GM19455 (cell line): Measurements from ENCODE around the gene MPLKIP.
"Not testable (repeated sequence)": the region's sequence is repeated elsewhere in the genome, so short reads cannot be mapped to it uniquely, and the experiment has no call there.

Experiments
- ATAC-seq: cut with Tn5 transposase; IDR thresholded peaks from one replicate; pipeline ENCODE4 v1.9.1; 2021; ENCODE audit not compliant: unreplicated experiment

MPLKIP gene

DNA sequence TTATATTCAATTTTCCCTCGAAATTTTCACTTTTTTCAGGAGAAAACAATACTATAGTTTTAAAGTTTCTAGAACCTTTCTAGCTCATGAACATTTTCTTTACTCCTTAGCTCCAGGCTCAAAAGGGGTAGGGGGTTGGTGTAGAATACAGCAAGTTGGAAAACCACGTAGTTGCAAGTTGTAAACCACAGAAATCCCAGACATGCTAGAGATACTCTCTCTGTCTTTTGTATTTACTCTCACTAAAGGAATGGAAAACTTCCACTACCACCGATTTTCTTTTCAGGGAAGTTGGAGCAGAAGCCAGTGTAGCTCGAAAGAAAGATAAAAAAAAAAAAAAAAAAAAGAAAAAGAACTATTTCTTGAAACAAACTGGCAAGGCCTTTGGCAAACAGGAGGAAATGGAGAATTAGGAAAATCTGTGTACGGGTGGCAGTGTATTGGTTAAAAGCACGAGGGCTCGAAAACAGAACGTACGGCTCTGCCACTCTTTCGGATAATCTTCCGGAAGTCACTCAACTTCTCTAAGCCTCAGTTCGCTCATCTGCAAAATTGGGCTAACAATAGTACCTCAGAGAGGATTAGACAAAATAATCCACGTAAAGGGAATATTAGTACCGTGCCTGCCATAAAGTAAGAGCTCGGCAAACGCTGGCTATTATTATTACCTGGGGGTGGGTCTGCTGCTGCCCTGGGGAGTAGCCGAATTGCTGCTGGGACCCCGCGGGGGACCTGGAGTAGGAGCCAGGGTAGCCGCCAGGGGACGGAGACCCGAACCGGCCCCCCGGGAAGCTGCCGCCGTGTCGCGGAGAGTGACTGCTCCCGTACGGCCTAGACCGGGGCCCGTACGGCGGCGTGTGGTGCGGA lies 628 bp downstream of the MPLKIP start:
- peak; percentile 63 for ATAC-seq

DNA sequence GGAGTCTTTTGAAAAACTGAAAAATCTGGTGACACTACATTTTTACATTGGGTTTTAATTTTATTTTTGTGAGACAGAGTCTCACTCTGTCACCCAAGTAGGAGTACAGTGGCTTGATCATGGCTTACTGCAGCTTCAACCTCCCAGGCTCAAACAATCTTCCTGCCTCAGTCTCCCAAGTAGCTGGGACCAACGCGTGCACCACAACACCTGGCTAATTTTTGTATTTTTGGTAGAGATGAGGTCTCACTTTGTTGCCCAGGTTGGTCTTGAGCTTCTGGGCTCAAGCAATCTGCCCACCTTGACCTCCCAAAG lies 11.5 kb downstream of the MPLKIP start:
- ATAC-seq: no peak

DNA sequence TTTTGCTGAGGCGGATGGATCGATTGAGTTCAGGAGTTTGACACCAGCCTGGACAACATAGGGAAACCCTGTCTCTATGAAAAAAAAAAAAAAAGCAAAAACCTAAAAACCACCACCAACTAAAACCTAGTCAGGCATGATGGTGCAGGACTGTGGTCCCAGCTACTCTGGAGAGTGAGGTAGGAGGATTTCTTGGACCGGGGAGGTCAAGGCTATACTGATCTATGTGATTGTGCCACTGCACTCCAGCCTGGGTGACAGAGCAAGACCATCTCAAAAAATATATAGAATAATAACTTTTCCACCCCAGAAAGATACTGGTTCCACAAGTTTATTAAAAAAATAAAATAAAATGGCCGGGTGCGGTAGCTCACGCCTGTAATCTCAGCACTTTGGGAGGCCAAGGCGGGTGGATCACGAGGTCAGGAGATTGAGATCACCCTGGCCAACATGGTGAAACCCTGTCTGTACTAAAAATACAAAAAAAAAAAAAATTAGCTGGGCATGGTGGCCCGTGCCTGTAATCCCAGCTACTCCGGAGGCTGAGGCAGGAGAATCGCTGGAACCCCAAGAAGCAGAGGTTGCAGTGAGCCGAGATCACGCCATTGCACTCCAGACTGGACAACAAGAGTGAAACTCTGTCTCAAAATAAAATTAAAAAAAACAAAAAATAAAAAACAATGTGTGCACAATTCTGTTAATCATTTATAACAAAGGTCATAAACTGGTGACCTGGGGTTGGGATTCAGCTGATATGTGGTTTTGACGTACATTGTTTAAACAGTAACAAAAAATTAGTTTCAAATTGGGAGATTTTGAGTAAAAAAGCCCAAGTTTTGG lies 12.1 kb downstream of the MPLKIP start:
- ATAC-seq: not testable (repeated sequence)

DNA sequence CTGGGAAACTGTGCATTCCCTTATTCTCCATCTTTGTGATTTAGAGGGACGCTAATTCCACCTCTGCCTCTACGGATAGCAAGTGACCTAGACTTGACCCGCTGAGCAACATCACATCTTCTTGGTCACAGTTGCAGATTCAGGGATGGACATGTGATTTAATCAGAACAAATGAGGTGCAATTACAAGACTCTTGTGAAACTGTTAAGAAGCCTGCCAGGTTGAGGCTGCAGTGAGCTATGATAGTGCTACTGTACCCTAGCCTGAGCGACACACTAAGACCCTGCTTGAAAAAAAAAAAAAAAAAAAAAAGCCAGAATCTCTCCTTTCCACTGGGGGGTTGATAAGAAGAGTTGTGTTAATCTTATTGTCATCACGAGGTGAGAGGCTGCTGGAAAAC lies 14.4 kb downstream of the MPLKIP start:
- no peak for ATAC-seq

DNA sequence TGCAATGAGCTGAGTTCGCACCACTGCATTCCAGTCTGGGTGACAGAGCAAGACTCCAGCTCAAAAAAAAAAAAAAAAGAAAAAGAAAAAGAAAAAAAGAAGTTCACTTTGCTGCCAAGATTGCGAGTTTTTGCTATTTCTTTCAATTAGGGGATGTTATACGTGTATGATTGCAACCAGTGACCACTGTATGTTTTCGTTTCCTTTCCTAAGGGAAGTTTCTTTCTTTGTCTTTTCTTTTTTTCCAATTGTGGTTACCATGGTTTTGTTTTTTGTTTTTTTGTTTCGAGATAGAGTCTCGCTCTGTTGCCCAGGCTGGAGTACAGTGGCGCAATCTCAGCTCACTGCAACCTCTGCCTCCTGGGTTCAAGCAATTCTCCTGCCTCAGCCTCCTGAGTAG lies 16.2 kb downstream of the MPLKIP start:
- not testable (repeated sequence) for ATAC-seq

DNA sequence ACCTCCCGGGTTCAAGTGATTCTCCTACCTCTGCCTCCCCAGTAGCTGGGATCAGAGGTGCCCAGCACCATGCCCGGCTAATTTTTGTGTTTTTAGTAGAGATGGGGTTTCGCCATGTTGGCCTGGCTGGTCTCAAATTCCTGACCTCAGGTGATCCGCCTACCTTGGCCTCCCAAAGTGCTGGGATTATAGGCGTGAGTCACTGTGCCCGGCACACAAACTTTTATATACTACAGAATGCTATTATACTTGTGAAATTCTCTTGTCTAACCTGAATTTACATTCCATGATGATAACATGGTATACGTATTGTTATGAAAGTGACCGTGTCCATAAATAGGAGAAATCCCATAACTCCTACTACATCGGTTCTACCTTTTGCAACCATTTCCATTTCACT lies 17.2 kb downstream of the MPLKIP start:
- not testable (repeated sequence) for ATAC-seq

DNA sequence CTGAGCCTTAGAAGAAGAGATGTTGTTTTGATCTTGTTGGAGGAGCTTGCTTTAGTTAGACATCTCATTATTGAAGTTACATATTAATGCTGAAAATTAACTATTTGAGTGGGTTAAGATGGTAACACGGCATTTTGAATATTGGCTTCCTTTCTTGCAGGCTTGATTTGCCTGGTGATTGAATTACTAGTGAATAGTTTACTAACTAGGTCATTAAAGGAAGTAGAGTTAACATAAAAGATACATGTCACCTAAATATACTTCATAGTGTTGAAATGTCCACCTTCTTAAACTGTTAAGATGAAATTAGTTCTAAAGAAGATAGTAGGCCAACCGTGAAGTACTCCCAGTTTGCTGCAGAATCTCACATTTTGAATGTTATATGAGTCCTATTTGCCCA lies 18.5 kb downstream of the MPLKIP start:
- no peak for ATAC-seq

DNA sequence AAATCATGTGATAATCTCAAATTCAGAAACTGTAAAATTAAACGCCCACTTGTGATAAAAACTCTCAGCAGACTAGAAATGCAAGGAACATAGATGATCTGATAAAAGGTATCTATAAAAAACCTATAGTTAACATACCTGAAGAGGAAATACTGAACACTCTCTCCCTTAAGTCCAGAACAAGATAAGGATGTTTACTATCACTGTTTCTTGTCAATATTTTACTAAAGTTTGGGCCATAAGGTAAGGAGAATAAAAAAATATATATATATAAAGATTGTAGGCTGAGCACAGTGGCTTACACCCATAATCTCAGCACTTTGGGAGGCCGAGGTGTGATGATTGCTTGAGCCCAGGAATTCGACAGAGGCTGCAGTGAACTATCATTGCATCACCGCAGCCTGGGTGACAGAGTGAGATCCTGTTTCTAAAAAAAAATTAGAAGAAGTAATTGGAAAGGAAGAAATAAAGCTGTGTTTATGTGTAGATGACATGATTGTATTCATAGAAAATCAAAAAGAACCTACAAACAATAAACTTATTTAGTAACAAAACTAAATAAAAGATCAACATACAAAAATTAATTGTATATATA lies 28.4 kb downstream of the MPLKIP start:
- no peak for ATAC-seq

DNA sequence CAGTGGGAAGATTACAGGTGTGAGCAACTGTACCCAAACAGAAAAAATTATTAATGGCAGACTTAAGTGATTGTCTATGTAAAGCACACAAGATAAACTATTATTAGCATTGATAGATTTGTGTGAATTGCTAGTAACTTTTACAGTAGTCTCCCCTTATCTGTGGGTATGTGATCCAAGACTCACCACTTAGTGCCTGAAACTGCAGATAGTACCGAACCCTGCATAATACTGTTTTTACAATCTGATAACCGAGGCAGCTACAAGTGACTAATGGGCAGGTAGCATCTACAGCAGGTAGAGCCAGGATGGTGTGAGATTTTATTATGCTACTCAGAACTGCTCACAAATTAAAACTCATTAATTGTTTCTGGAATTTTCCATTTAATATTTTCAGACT lies 31.5 kb downstream of the MPLKIP start:
- ATAC-seq: no peak

DNA sequence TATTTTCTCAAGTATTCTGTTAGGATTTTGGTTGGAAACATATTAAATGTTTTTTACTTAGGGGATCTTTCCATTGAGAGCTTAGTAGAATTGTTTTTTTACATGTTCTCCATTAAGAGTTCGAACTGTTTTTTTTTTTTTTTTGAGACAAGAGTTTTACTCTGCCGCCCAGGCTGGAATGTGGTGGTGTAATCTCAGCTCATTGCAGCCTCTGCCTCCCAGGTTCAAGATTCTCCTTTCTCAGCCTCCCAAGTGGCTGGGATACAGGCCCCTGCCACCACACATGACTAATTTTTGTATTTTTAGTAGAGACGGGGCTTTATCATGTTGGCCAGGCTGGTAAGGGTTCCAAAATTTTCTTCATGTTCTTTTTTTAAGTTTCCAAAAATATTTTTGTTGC lies 33.2 kb downstream of the MPLKIP start:
- ATAC-seq: no peak

DNA sequence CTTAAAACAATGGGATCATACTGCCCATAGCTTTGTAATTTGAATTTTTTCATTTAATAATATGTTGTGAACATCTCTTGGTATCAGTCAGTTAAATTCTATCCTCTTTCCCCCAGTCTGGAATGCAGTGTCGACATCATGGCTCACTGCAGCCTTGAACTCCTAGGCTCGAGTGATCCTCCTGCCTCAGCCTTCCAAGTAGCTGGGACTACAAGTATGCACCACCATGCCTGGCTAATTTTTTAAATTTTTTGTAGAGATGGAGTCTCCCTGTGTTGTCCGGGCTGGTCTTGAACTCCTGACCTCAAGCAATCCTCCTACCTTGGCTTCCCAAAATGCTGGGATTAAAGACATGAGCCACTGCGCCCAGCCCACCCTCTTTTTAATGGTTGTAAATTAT lies 34.6 kb downstream of the MPLKIP start:
- ATAC-seq: no peak

DNA sequence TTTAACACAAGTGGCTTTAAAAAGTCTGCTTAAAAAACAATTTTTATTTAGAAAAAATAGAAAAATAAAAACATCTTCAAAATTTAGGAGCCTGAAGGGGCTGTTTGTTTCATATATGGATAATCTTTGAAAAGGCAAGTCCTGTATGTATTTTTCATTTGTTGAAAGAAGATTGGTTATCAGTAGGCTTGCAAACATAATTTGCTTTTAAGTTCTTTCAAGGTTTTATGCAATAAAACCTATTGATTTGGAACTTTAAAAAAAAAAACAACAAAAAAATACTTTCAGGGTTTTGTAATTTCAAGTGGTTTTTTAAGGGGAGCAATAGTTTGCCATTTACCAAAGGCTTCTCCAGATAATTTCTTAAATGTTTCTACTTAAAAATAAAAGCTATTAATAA lies 35.6 kb downstream of the MPLKIP start:
- no peak for ATAC-seq

DNA sequence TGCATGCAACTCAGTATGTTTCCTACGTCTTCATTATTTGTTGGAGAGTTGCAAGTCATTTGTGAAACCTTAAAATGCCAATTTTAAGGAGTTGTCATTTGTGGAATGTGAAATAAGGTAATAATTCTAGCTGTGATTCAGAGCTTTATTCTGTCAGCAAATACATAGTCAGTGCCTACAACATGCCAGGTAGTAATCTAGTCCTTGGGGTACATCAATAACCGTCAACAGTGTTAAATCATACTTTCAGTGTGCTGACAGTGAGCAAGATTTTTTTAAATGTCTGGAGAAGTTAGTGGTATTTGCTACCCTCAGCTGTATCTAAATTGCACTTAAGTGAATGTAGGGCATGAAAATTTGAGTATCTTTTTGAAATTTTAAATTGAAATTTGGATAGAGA lies 36.7 kb downstream of the MPLKIP start:
- no peak for ATAC-seq

DNA sequence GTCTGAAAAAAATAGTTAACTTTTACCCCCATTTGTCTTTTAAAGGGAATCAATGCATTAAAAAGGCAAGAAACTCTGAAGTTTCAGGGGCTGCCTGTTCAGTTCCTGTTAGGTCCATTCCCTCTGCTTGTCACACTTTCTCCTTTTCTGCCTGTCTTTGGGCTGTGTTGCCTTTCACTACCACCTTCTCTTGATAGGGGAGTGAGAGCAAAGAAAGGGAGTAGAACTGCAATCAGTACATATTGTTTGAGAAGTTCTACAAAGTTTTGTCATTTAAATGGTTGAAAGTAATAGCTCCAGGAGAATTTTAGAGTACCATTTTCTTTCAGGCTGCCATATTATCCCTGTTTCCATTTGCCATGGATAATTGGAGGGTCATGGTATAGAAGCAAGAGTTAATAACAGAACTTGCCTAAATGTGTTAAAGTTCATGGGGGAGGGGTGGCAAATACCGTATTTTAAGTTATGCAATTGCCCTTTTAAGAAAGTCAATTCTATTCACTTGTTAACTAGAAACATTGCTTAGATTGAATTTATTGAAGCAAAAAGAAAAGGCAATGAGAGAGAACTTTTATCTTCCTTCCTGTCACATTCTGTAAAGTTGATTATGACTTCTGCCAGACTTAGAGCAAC lies 38.6 kb downstream of the MPLKIP start:
- no peak for ATAC-seq

DNA sequence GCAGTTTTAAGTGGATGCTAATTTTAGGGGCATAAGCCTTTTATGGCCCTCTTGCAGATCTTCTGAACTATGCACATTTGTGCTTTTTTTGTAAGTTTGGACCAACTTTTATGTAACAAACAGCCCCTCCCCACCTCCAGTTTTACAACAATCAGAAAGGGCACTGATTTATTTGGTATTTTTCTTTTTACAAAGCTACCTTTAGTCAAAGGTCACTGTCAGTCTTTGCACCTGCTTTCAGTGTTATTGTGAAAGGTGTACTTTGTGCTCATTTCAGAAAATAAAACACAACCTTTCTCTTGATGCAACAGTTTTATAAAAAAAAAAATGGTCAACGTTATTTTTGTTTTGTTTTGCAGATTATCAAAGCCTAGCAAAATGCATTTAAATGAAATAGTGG lies 39.2 kb downstream of the MPLKIP start:
- ATAC-seq: no peak

DNA sequence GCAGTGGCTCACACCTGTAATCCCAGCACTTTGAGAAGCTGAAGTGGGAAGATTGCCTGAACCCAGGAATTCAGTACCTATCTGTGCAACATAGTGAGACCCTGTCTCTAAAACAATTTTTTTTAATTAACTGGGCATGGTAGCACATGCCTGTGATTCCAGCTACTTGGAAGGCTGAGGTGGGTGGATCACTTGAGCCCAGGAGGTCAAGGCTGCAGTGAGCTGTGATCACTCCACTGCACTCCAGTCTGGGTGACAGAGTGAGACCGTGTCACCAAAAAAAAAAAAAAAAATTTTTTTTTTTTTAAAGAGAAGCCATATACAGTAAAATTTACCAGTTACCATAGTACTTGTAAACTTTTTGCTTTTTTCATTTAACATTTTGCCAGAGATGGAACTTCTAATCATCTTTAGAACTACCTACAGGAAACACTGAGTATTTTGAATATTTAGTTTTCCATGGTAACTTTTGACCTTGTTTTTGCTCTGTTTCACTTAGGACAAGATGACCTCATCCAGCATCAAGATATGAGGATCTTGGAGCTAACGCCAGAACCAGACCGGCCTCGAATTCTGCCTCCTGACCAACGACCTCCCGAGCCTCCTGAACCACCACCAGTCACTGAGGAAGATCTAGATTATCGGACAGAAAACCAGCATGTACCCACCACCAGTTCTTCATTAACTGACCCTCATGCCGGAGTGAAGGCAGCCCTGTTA lies 40.6 kb downstream of the MPLKIP start:
- no peak for ATAC-seq

DNA sequence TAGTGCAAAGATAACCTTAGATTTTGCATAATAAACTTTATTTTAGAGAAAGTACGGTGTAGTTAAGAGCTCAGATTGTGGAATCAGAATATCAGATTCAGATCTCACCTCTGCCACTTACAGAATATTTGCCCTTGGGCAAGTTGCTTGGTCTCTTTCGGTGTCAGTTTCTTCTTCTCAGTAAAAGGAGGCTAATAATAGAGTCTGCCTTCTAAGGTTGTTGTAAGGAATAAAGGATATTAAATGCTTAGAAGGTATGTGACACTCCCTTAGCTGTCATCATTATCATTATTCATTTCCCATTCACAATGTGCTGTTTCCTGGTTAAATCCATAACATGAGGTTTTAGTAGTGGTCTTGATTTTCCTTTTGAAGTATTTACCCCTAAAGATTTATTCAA lies 42.2 kb downstream of the MPLKIP start:
- ATAC-seq: no peak

DNA sequence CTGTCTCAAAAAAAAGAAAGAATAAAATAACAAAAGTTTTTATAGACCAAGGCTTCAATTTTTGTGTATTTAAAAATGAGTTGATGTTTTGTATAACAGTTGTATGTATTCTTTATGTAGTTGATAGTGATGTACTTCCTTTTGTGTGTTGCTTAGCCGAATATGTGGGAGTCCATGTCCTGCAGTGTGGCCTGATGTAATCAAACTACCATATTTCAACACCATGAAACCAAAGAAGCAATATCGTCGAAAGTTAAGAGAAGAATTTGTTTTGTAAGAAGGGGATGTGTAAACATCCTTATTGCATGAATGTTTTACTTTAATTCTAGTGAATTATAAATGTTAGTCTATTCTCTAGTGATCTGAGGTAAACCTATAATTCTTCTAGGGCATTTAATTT lies 56.6 kb downstream of the MPLKIP start:
- ATAC-seq: no peak
